HK-2 (cell line): Measurements from ENCODE around the gene PSD4.

Experiments
- DNase-seq: peaks from one replicate; pipeline ENCODE4 v3.0.0-alpha.2; 2018; ENCODE audit not compliant: unreplicated experiment

PSD4 gene

GRCh38 chr2:113238871-113239839 lies 65.4 kb downstream of the PSD4 start:
- DNase-seq = no peak

DNA sequence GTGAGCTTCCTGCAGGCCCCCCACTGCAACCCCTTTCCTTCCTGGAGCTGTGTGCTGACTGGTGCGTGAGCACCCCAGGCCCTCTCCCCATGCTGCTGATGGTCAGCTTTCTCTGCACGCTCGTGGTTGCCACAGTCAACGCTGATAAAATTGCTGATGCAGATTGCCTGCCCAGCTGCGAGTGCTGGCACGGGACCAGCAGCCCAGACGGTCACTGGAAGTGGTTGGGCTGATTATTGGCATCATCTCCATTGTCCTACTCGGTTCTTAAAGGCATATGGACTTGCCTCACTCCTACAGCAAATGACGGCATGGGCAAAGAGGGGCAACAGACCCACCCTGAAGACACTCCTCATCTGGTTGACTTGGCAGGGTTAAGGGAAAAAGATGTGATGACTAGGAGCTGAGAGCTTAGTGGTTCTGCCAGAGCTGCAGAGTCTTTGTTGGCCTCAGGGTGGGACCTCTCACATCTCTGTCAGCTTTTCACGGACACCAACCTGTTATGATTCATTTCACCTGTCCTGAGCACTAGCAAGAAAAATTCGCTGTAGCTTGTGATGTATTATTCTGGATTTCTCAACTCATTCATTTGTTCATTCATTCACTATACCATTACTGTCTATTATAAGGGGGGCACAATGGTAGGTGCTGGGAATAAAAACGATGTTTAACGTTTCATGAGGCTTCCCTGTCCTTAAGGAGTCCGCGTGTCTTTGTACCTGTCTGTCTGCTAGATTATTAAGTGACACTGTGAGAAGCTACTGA lies 66.6 kb downstream of the PSD4 start:
- no peak for DNase-seq

GRCh38 chr2:113240915-113241911 lies 67.4 kb downstream of the PSD4 start:
- peak; percentile 96 for DNase-seq

GRCh38 chr2:113242327-113242726 lies 68.6 kb downstream of the PSD4 start:
- no peak for DNase-seq

GRCh38 chr2:113245276-113245711 lies 71.5 kb downstream of the PSD4 start:
- no peak for DNase-seq

- DNase-seq = no peak
These were observed 72.8 kb downstream of the PSD4 start for GRCh38 chr2:113246606-113247005.

DNA sequence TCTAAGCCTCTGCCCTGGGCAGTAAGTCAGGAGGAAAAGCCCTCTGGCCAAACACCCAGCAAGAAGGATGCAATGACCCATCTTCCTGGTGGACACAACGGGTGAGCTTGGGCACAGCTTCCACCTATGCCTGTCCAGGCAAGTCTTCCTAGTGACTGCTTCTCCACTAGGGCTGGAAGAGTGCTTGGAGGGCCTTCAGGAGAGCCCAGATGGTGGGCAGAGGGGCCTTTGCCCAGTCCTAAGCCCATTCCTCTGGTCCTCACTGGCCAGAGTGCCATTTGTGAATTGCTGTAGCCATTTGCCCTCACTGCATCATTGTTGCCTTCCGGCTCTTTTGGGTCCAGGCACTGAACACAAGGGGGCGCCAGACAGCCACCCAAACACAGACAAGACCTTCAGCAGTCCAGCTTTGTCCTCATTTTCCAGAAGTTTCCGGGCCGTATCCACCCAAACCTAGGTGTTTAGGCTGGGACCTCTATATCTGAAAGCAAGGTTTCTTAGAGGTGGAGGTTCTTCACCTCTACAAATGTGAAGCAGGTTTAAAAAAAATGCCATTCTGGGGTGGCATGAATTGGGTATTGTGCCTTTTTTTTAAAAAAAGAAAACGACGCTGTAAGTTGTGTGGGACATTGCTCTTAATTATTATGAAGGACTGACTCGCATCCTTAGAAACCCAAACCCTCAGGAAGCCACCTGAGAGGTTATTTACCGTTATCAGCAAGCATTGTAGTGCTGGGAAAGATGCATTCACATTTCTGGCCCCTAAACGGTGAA lies 75.4 kb downstream of the PSD4 start:
- peak; percentile 68 for DNase-seq

- DNase-seq = no peak
These were observed 77.3 kb downstream of the PSD4 start for GRCh38 chr2:113251118-113251517.

DNA sequence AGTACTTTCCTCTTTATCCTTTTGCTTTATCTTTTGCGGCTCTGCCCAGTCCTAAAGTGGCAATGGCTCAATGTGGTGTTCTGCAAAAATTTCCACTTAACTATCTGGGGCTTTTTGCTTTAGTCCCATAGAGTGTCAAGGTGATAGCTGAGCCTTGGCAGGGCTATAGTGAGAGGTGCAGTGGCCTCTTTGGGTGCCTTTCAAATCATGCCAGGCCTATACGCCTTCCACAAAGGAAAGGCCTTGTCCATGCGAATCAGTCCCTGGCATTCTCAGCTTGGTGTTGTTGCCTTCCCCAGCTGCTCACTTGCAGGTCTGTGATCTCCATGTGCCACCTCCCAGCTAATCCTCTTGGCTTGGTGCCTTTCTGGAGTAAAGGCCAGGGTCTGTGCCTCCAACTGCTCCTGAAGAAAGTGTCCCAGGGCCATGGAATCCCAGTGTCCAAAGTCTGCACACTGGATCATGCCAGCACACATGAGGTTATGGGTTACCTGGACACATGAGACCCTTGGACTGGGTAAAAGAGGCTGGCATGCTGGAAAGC lies 78.3 kb downstream of the PSD4 start:
- no peak for DNase-seq

- DNase-seq = no peak
These were observed 79.7 kb downstream of the PSD4 start for GRCh38 chr2:113253453-113253852.

- DNase-seq = no peak
These were observed 81.6 kb downstream of the PSD4 start for GRCh38 chr2:113255140-113256070.

GRCh38 chr2:113257516-113258264 lies 83.9 kb downstream of the PSD4 start:
- DNase-seq = no peak

- no peak for DNase-seq
These were observed 84.8 kb downstream of the PSD4 start for GRCh38 chr2:113258471-113259147.
